IMR-90 (cell line): ENCODE results near the gene RFT1. TPM values are rescaled to one million over a fixed set of nuclear protein-coding genes. Genes with fewer than 3 reads are reported as not detected.

Experiments used
- ATAC-seq: fragments of 200-7000 bp; cut with Tn5 transposase; 2 replicates; pipeline ENCODE4 v1.9.1; 2020; ENCODE audit warnings: low read depth, mild to moderate bottlenecking, moderate library complexity
- BruUV-seq: library from RNA; stranded (reverse); fragments of 400-500 nt; replicated peaks from 2 replicates; lab custom pipeline; 2021; lab: Mats Ljungman, UMichigan
- CTCF ChIA-PET: fragments of 300-600 bp; formaldehyde crosslinking; extraction: SDS; loops from one replicate; lab custom pipeline; 2021; ENCODE audit warnings: antibody characterized with exemption; lab: Yijun Ruan, JAX
- POLR2A ChIA-PET: fragments of 300-600 bp; sonication (Branson Sonifier 250); formaldehyde crosslinking; loops from one replicate; lab custom pipeline; 2022; ENCODE audit warnings: antibody characterized with exemption; ENCODE audit not compliant: unreplicated experiment; lab: Charles Lee
- DNase-seq: peaks from one replicate; pipeline ENCODE4 v3.0.0; 2013
- H2AFZ ChIP-seq: replicated peaks from 2 replicates; pipeline ENCODE3; 2013; ENCODE audit warnings: low read length, mild to moderate bottlenecking; ENCODE audit not compliant: poor library complexity
- H2AK5ac ChIP-seq: 2 replicates; pipeline ENCODE4 v1.6.1; 2013; ENCODE audit warnings: low read depth, low read length, inconsistent platforms
- H2AK9ac ChIP-seq: replicated peaks from 2 replicates; pipeline ENCODE3; 2013; ENCODE audit warnings: mild to moderate bottlenecking, low read depth, low read length, moderate library complexity; ENCODE audit not compliant: poor library complexity
- H2BK120ac ChIP-seq: 2 replicates; pipeline ENCODE4 v1.6.1; 2013; ENCODE audit warnings: low read depth, low read length, inconsistent platforms
- H2BK15ac ChIP-seq: 3 replicates; pipeline ENCODE4 v1.6.1; 2013; ENCODE audit warnings: low read depth, low read length, inconsistent platforms
- H2BK20ac ChIP-seq: 2 replicates; pipeline ENCODE4 v1.6.1; 2013; ENCODE audit warnings: low read depth, mild to moderate bottlenecking, inconsistent platforms, low read length, moderate library complexity
- H2BK5ac ChIP-seq: 2 replicates; pipeline ENCODE4 v1.6.1; 2013; ENCODE audit warnings: mild to moderate bottlenecking, low read depth, low read length, inconsistent platforms; ENCODE audit not compliant: poor library complexity, severe bottlenecking
- H3K14ac ChIP-seq: replicated peaks from 2 replicates; pipeline ENCODE4 v1.6.1; 2013; ENCODE audit warnings: low read depth, low read length, inconsistent platforms
- H3K18ac ChIP-seq: 2 replicates; pipeline ENCODE4 v1.6.1; 2013; ENCODE audit warnings: low read depth, low read length, control low read depth
- H3K23ac ChIP-seq: 2 replicates; pipeline ENCODE4 v1.6.1; 2013; ENCODE audit warnings: low read depth, low read length, inconsistent platforms
- H3K27ac ChIP-seq: 2 replicates; pipeline ENCODE4 v1.5.1; 2013; ENCODE audit warnings: mild to moderate bottlenecking, control low read depth, low read length; ENCODE audit not compliant: insufficient read depth
- H3K27me3 ChIP-seq: 2 replicates; pipeline ENCODE4 v1.6.1; 2013; ENCODE audit warnings: low read length; ENCODE audit not compliant: control insufficient read depth, insufficient read depth
- H3K36me3 ChIP-seq: 2 replicates; pipeline ENCODE4 v1.6.1; 2013; ENCODE audit warnings: low read length, mixed read lengths; ENCODE audit not compliant: control insufficient read depth, insufficient read depth
- H3K4ac ChIP-seq: 2 replicates; pipeline ENCODE4 v1.6.1; 2013; ENCODE audit warnings: low read depth, low read length, inconsistent platforms
- H3K4me1 ChIP-seq: 2 replicates; pipeline ENCODE4 v1.6.1; 2013; ENCODE audit warnings: low read length, mixed read lengths; ENCODE audit not compliant: control insufficient read depth, insufficient read depth
- H3K4me2 ChIP-seq: 2 replicates; pipeline ENCODE4 v1.6.1; 2013; ENCODE audit warnings: low read depth, mild to moderate bottlenecking, control low read depth, low read length, moderate library complexity
- H3K4me3 ChIP-seq: 2 replicates; pipeline ENCODE4 v1.5.1; 2013; ENCODE audit warnings: low read depth, mild to moderate bottlenecking, control low read depth, low read length, moderate library complexity; ENCODE audit not compliant: insufficient read depth
- H3K56ac ChIP-seq: 2 replicates; pipeline ENCODE4 v1.6.1; 2013; ENCODE audit warnings: low read length, inconsistent platforms; ENCODE audit not compliant: insufficient read depth; ENCODE audit errors: extremely low read depth
- H3K79me1 ChIP-seq, 2 experiments: 2 replicates each; pipeline ENCODE4 v1.6.1; 2013; ENCODE audit warnings: low read length in 2 of 2, inconsistent platforms in 1 of 2, low read depth in 1 of 2
- H3K9ac ChIP-seq: 2 replicates; pipeline ENCODE4 v1.6.1; 2013; ENCODE audit warnings: low read depth, low read length, control low read depth
- H3K9me1 ChIP-seq: 2 replicates; pipeline ENCODE4 v1.6.1; 2013; ENCODE audit warnings: low read length, inconsistent platforms; ENCODE audit not compliant: insufficient read depth
- H3K9me3 ChIP-seq: 2 replicates; pipeline ENCODE4 v1.6.1; 2013; ENCODE audit warnings: low read length; ENCODE audit not compliant: control insufficient read depth, insufficient read depth
- H4K20me1 ChIP-seq: 2 replicates; pipeline ENCODE4 v1.6.1; 2013; ENCODE audit warnings: low read length, inconsistent platforms; ENCODE audit not compliant: insufficient read depth
- H4K5ac ChIP-seq: 2 replicates; pipeline ENCODE4 v1.6.1; 2013; ENCODE audit warnings: mild to moderate bottlenecking, low read depth, low read length, control low read depth
- H4K8ac ChIP-seq, 2 experiments: 2 replicates each; pipeline ENCODE4 v1.6.1; 2013; ENCODE audit warnings: low read depth in 2 of 2, low read length in 2 of 2, control low read depth in 1 of 2, inconsistent platforms in 1 of 2
- H4K91ac ChIP-seq: 2 replicates; pipeline ENCODE4 v1.6.1; 2013; ENCODE audit warnings: low read depth, low read length, inconsistent platforms; ENCODE audit not compliant: insufficient read depth
- CTCF ChIP-seq: conservative IDR thresholded peaks from 2 replicates; pipeline ENCODE4 v1.5.1; 2012; ENCODE audit warnings: mild to moderate bottlenecking, low read depth, low read length, improper control_type of control experiment
- NFE2L2 ChIP-seq: fragments of 150-350 bp; IDR thresholded peaks from 2 replicates; pipeline ENCODE4 v1.6.1; 2016; ENCODE audit warnings: low read depth, mild to moderate bottlenecking, low read length
- RAD21 ChIP-seq: IDR thresholded peaks from 2 replicates; pipeline ENCODE4 v1.6.1; 2012; ENCODE audit warnings: low read length, improper control_type of control experiment
- SMC3 ChIP-seq: fragments of 150-350 bp; IDR thresholded peaks from 2 replicates; pipeline ENCODE4 v1.6.1; 2016; ENCODE audit warnings: low read depth, mild to moderate bottlenecking, antibody characterized with exemption, low read length, moderate library complexity
- WGBS, 2 experiments: methylation state at CpG; one replicate each; pipeline versions ENCODE4 v1.1.5 to v1.1.7; 2013; ENCODE audit warnings: missing lambda C conversion rate in 2 of 2; ENCODE audit not compliant: insufficient read length in 1 of 2; ENCODE audit errors: extremely low coverage in 2 of 2; 5-methylcytosine and 5-hydroxymethylcytosine counted together
- dilution Hi-C: fragments of 300-500 bp; cut with HindIII; formaldehyde crosslinking; loops from one replicate; pipeline ENCODE4 v1.14.3; 2018; ENCODE audit warnings: low sequenced_read_pairs; ENCODE audit not compliant: unreplicated experiment
- in situ Hi-C: fragments of 300-500 bp; cut with MboI; formaldehyde crosslinking; loops from 3 replicates; pipeline ENCODE4 v1.14.3; 2019; ENCODE audit warnings: low sequenced_read_pairs, inconsistent platforms, mixed read lengths
- intact Hi-C: fragments of 100-400 bp; cut with micrococcal nuclease; formaldehyde crosslinking; loops from 2 replicates; pipeline ENCODE4 v1.10.0; 2022
- polyA plus RNA-seq, 3 experiments: library from polyadenylated mRNA; depleted of rRNA; stranded (reverse); fragments of >200 nt; gene quantifications; 2 replicates each; pipeline ENCODE4 v1.2.3, GENCODE V29; 2012; ENCODE audit warnings: low replicate concordance in 1 of 3
- total RNA-seq: library from RNA; depleted of rRNA; stranded (reverse); fragments of >200 nt; gene quantifications from 2 replicates; pipeline ENCODE4 v1.2.3, GENCODE V29; 2012

The RFT1 gene
- total and polyA plus RNA-seq, 2 of the 4 experiments (the other 2 are of a cell fraction): 14.5 to 23.5 TPM

- Histone ChIP-seq H3K4me1 (peaks cover 3% of the 10 kb centered on the region; the same call in 1 of the 2 replicates), H4K20me1 (no peaks in the 10 kb centered on the region), H3K9me1 (no peaks in the 10 kb centered on the region), H2BK15ac (no peak overlapping the region), H3K27me3 (peaks cover 2% of the 10 kb centered on the region; the same call in 1 of the 2 replicates), H2AK5ac (0 out of 2 replicates have a peak overlapping the region, but pooled peaks have one; percentile 61), H3K4me2 (peak overlapping the region; percentile 63), H3K56ac (no peak overlapping the region), H3K4me3 (no peak overlapping the region), H3K23ac (peak overlapping the region; percentile 37; the same call in 1 of the 2 replicates), H2BK120ac (no peak overlapping the region), H2AFZ (peak overlapping the region; percentile 96), H2BK20ac (no peak overlapping the region), H4K8ac (peak overlapping the region; percentile 60 to 80), H3K9ac (no peak overlapping the region), H4K5ac (no peak overlapping the region; the same call in 1 of the 2 replicates), H2BK5ac (no peak overlapping the region), H3K79me1 (no peaks in the 10 kb centered on the region), H3K27ac (no peak overlapping the region), H3K18ac (no peak overlapping the region), H3K36me3 (no peaks in the 10 kb centered on the region), H3K14ac (0 out of 2 replicates have a peak overlapping the region, but pooled peaks have one; percentile 61), H2AK9ac (peak overlapping the region; percentile 85), H3K4ac (peak overlapping the region; percentile 72; the same call in 1 of the 2 replicates), H4K91ac (0 out of 2 replicates have a peak overlapping the region, but pooled peaks have one; percentile 31), H3K9me3 (no peaks in the 10 kb centered on the region)
- ATAC-seq (peak; percentile 97), DNase-seq (peak; percentile 63)
- ChIA-PET POLR2A (no interaction called here), CTCF (no interaction called here)
- dilution Hi-C loops: no loop called here
- TF ChIP-seq NFE2L2 (no peak), CTCF (peak; percentile 81), SMC3 (peak; percentile 56; the same call in 1 of the 2 replicates), RAD21 (peak; percentile 82)
- intact Hi-C loops: loop anchor here (1.0 kb wide), 2 partner anchors 222 to 331 kb away; no protein-coding TSS in a partner anchor
- BruUV-seq: no TSS peak
- WGBS, 2 experiments: 5% methylated on average over 13 of the region's 32 CpGs; no CpG with 5 or more reads in 1 of the 2 experiments
- in situ Hi-C loops: loop anchor here (10.0 kb wide), 1 partner anchor 328 kb away; no protein-coding TSS in a partner anchor
Measured at GRCh38 chr3:53072653-53073552, 57.3 kb downstream of the RFT1 start.
